HCT116 (cell line): ENCODE data around the gene ZNF202.

ENCODE experiments used
- POLR2A ChIP-seq: IDR thresholded peaks from 2 replicates; pipeline ENCODE4 v1.7.0; 2011; ENCODE audit warnings: borderline replicate concordance; ENCODE audit not compliant: insufficient read depth, insufficient read length; ENCODE audit errors: extremely low read depth
- ZFX ChIP-seq: fragments of 450-650 bp; IDR thresholded peaks from 2 replicates; pipeline ENCODE4 v1.6.1; 2017

DNA sequence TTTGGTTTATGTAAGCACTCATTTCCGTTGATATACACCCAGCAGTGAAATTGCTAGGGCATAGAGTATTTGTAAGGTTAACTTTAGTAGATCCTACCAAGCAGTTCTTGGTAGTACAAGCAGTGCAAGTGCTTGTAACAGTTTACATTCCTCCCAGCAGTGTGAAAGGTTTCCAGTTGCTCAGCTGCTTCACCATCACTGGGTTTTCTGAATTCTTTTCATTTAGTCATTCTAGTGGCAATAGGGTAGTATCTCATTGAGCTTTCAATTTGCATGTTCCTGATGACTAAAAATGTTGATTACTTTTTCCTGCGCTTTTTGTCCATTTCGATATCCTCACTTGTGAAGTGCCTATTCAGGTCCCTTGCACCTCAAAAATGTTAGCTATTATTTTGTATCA, 34.3 kb downstream of the ZNF202 start:
- TF ChIP-seq ZFX (no peak), POLR2A (no peak)
